Prostate gland (tissue), 2 donors: ENCODE results near the gene CEMIP.

ENCODE experiments used
- CTCF ChIP-seq, 4 experiments: fragments of 200-600 bp in 2 of 4; fragments of 450-650 bp in 2 of 4; sonication (generic) in 2 of 4; IDR thresholded peaks; 1 replicate in 3 of 4; 2 replicates in 1 of 4; pipeline ENCODE4 v1.5.1; 2016 to 2019; ENCODE audit warnings: antibody characterized with exemption in 4 of 4, mild to moderate bottlenecking in 2 of 4, moderate library complexity in 2 of 4
- POLR2A ChIP-seq: fragments of 450-650 bp; IDR thresholded peaks from one replicate; pipeline ENCODE4 v1.6.1; 2016; ENCODE audit warnings: antibody characterized with exemption, mild to moderate bottlenecking

- TF ChIP-seq CTCF (IDR thresholded peaks at IDR 0.05) (peak in 1 of 4 experiments; percentile 66), POLR2A (no peak)
Observed at GRCh38 chr15:80942746-80943565, 163.8 kb downstream of the CEMIP start.
